GM18909 (cell line): Measurements from ENCODE around the gene CKAP5.
A peak's percentile ranks its signal among the peaks of the same experiment; 100 is the strongest.
"Not testable (repeated sequence)": the region's sequence is repeated elsewhere in the genome, so short reads cannot be mapped to it uniquely, and the experiment has no call there.

Experiments used
- ATAC-seq: cut with Tn5 transposase; IDR thresholded peaks from one replicate; pipeline ENCODE4 v1.9.1; 2021; ENCODE audit warnings: mild to moderate bottlenecking; ENCODE audit not compliant: unreplicated experiment, poor library complexity

The CKAP5 gene

GRCh38 chr11:46709351-46709750, 136.7 kb downstream of the CKAP5 start:
- ATAC-seq: not testable (repeated sequence)

GRCh38 chr11:46706886-46707285, 139.2 kb downstream of the CKAP5 start:
- no peak for ATAC-seq

GRCh38 chr11:46705070-46705688, 140.9 kb downstream of the CKAP5 start:
- no peak for ATAC-seq

- ATAC-seq: no peak
Observed at GRCh38 chr11:46701078-46701654, 144.9 kb downstream of the CKAP5 start.

GRCh38 chr11:46700241-46701077, 145.6 kb downstream of the CKAP5 start, which contains the start of the genes ARHGAP1 and ZNF408:
TSS of gene ARHGAP1 (minus strand) at chr11:46700619. CDS start at chr11:46696107, 4,512 bp downstream.
TSS of gene ZNF408 (plus strand) at chr11:46701031. CDS start at chr11:46701048, 17 bp downstream.
- ATAC-seq: peak; percentile 91

- no peak for ATAC-seq
Observed at GRCh38 chr11:46698597-46698996, 147.5 kb downstream of the CKAP5 start.

GRCh38 chr11:46697723-46698122, 148.4 kb downstream of the CKAP5 start:
- ATAC-seq: no peak

GRCh38 chr11:46697303-46697702, 148.8 kb downstream of the CKAP5 start:
- ATAC-seq: no peak

- no peak for ATAC-seq
Observed at GRCh38 chr11:46696212-46696558, 149.9 kb downstream of the CKAP5 start.

- ATAC-seq: no peak
Observed at GRCh38 chr11:46695345-46696211, 150.5 kb downstream of the CKAP5 start.

GRCh38 chr11:46694607-46695006, 151.5 kb downstream of the CKAP5 start:
- ATAC-seq: no peak

GRCh38 chr11:46694072-46694471, 152.0 kb downstream of the CKAP5 start:
- ATAC-seq: no peak

GRCh38 chr11:46693597-46694012, 152.5 kb downstream of the CKAP5 start:
- ATAC-seq: no peak
